HS-5 (cell line): ENCODE data around the gene GABRD.

Experiments used
- DNase-seq: peaks from one replicate; pipeline ENCODE4 v3.0.0-alpha.2; 2012; ENCODE audit warnings: low read depth

GABRD gene

GRCh38 chr1:2018217-2019171 is 651 bp upstream of the GABRD start:
- no peak for DNase-seq

GRCh38 chr1:2019571-2020309 is 595 bp downstream of the GABRD start:
- DNase-seq = no peak

- DNase-seq = no peak
Measured at GRCh38 chr1:2020310-2020655, 1.1 kb downstream of the GABRD start.

DNA sequence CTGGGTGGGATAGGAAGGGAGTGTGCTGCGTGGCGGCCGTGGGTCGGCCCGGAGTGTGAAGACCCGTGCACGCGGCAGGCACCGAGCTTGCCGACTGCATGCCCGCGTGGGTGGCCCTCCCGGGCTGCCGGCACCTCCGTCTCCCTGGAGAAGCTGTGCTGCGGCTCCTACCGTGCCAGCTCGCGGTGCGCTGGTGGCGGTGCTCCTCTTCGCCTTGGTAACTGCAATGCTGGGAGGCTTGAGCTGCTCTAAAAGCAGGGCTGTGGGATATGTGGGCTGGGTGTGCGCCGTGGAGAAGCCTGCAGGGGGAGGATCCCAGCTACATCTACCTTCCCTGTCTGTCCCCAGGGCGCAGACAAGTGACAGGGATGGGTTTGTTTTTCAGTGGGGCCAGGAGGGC is 2.4 kb downstream of the GABRD start:
- no peak for DNase-seq

DNA sequence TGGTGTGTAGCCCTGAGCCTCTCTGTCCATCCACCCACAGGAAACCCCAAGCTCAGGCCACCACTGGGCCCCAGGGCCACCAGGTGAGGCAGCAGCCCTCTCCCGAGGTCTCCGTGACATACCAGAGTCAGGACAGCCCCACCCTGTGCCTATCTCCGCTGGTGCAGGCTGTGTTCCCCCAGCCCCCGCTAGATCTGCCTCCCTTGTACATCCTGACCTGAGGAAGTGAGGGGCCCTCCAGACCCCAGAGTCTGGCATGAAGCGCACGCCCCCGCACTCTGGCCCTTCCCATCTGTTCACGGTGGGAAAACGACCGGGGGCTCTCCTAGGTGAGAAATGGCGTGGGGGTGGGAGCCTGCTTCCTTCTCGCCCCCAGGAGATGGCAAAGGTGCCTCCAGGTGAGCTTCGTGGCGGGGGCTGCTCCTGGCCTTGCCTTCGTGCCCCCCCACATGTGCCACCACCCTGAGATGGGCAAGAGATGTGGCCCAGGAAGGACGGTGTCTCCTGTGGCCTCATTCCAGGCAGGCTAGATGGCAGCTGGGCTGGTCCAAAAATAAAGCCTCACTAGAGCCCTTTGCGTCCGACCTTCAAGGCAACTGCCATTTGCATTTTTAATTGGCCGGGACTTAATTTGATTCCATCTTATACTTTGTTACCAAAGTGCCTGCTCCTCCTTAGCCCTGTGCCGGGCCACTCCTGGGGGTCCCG is 3.1 kb downstream of the GABRD start:
- no peak for DNase-seq

GRCh38 chr1:2023187-2023586 is 4.0 kb downstream of the GABRD start:
- no peak for DNase-seq

DNA sequence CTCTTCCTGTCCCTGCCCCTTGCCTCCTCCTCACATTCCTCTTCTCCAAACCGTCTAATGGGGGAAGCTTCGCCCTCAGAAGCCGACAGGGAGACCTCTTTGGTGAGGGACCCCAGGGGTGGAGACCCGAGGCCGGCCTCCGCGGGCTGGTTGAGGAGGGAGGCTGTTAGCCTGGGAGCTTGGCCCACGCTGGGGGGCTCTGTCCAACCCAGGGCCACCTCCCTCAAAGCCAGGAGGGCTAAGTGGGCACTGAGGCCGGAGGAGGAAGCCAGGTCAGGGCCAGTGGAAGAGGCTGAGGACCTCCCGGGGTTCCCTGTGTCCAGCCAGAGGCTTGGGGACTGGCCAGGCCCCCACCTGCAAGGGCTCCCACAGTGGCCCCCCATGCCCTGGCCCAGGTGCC is 5.3 kb downstream of the GABRD start:
- no peak for DNase-seq

- DNase-seq = no peak
Measured at GRCh38 chr1:2024887-2025286, 5.7 kb downstream of the GABRD start.

- no peak for DNase-seq
Measured at GRCh38 chr1:2025491-2025981, 6.4 kb downstream of the GABRD start.

GRCh38 chr1:2027961-2028583 is 8.9 kb downstream of the GABRD start:
- no peak for DNase-seq

- DNase-seq = no peak
Measured at GRCh38 chr1:2028870-2029560, 9.9 kb downstream of the GABRD start.

DNA sequence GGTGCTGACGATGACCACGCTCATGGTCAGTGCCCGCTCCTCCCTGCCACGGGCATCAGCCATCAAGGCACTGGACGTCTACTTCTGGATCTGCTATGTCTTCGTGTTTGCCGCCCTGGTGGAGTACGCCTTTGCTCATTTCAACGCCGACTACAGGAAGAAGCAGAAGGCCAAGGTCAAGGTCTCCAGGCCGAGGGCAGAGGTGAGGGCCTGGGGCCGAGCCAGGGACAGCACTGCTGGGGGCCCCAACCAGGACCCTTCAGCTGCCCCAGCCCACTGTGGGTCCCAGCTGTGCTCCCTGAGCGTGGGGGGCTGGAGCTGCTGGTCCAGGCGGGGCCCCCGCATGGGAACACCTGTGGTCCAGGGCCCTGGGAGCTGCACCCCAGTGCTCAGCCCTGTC is 10.4 kb downstream of the GABRD start:
- no peak for DNase-seq

GRCh38 chr1:2030076-2030871 is 11.1 kb downstream of the GABRD start:
- no peak for DNase-seq

- no peak for DNase-seq
Measured at GRCh38 chr1:2031546-2032540, 12.7 kb downstream of the GABRD start.

GRCh38 chr1:2032737-2033136 is 13.6 kb downstream of the GABRD start:
- no peak for DNase-seq

DNA sequence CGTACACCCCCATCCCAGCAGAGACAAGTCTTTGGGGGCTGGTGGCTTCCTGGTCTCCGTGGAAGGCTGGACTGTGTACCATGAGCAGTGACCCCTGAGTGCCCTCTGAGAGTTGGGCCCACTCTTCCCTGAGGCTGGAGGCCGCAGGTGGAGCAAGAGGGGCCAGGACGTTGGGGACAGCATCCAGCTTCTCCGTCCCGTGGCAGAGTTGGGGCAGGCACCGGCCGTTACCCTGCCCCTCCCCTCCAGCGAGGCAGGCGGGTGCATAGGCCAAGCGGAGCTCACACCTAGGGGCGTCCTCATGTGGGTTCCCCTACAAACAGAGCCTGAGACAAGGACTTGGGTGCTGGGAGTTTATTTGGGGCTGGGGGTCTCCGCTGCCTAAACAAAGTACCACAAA is 14.0 kb downstream of the GABRD start:
- DNase-seq = no peak

DNA sequence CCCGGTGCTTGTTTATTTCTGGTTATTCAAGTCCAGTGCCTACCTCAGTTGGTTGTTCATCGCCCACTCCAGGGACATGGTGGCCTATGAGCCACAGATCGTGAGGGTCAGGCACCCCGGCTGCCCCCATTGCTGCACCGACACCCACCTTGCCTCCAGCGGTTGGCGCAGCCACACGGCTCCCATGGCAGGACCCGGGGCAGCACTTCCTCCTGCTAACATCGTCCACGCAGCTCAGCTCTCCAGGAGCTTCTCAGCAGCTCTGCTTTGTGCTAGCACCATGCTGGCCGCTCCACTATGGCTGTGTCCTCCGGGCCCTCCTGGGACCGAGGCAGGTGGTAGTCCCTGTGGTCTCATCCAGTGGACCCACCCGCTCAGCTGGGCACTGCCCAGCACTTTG is 17.1 kb downstream of the GABRD start:
- no peak for DNase-seq

DNA sequence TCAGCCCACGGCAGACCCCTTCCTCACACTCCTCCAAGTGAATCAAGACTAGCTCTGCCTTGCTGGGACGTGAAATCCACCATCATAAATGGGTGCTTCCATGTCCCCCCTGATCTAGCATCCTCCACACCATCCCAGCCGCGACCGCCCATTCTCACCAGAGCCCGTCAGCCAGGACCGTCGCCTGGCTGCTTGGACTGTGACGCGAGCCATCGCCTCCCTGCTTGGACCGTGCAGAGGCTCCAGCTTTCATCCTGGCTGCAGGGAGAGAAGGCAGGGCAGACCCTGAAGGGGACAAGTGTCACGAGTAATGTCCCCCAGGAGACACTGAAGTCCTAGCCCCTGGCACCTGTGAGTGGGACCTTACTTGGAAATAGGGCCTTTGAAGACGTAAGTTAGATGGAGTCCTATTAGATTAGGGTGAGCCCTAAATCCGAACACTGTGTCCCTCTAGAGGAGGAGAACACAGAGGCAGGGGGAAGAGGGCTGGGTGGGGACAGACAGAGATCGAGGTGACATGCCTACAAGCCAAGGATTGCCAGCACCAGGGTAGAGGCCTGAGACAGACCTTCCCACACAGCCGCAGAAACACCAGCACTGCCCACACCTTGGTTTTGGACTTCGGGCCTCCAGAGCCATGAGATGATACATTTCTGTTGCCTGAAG is 18.3 kb downstream of the GABRD start:
- DNase-seq = no peak

DNA sequence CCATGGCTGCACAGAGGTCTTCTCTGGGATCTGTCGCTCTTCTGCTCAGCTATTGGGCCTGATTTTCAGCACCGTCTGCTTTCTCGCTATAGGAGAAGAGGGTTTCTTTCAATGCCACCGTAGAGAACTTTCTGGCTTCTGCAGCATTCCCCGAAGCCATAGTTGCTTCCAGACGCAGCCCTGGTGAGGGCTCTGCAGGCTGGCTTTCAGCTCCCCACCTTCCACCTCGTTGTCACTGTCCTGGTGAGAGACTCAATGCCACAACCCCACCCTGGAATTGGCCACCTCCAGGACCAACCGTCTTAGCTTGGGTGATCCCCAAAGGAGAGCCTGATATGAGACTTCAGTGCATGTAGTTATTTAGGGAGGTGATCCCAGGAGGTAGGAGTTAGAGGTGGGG is 19.1 kb downstream of the GABRD start:
- DNase-seq = no peak
